ENCODE results near the gene PTPN6.
A peak's percentile ranks its signal among the peaks of the same experiment; 100 is the strongest.

The PTPN6 gene

DNA sequence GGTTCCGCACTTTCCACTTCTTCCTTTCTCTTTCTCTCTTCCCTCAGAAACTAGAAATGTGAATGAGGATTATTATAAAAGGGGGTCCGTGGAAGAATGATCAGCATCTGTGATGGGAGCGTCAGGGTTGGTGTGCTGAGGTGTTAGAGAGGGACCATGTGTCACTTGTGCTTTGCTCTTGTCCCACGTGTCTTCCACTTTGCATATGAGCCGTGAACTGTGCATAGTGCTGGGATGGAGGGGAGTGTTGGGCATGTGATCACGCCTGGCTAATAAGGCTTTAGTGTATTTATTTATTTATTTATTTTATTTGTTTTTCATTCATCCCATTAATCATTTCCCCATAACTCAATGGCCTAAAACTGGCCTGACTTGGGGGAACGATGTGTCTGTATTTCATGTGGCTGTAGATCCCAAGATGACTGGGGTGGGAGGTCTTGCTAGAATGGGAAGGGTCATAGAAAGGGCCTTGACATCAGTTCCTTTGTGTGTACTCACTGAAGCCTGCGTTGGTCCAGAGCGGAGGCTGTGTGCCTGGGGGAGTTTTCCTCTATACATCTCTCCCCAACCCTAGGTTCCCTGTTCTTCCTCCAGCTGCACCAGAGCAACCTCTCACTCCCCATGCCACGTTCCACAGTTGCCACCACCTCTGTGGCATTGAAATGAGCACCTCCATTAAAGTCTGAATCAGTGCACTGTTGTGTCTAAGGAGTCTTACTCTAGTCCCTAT lies 28.0 kb upstream of the PTPN6 start:
- Histone ChIP-seq H3K9me3 (ENCODE audit: control insufficient read depth in 1 of 2, low read length in 2 of 2) (no peaks in the 10 kb centered on the region), H3K36me3 (ENCODE audit: control insufficient read depth in 1 of 2, insufficient read depth in 2 of 2, low read length in 2 of 2) (peaks cover 0 to 5% of the 10 kb centered on the region in 2 donors), H3K27ac (ENCODE audit: low read depth, low read length) (no peak overlapping the region), H3K27me3 (ENCODE audit: control insufficient read depth in 1 of 2, insufficient read depth in 2 of 2, low read length in 2 of 2) (no peaks in the 10 kb centered on the region), H3K4me3 (ENCODE audit: low read depth in 1 of 2, low read length in 2 of 2) (peak overlapping the region in 1 of 2 donors; percentile 5), H3K4me1 (ENCODE audit: control insufficient read depth in 1 of 2, insufficient read depth in 2 of 2, low read length in 2 of 2) (peaks cover 28 to 35% of the 10 kb centered on the region in 2 donors), H3K9ac (ENCODE audit: low read depth in 1 of 2, low read length in 2 of 2) (no peak overlapping the region)

- Histone ChIP-seq H3K27me3 (ENCODE audit: control insufficient read depth in 1 of 2, insufficient read depth in 2 of 2, low read length in 2 of 2) (no peaks in the 10 kb centered on the region), H3K9ac (ENCODE audit: low read depth in 1 of 2, low read length in 2 of 2) (peak overlapping the region in 1 of 2 donors; percentile 78), H3K9me3 (ENCODE audit: control insufficient read depth in 1 of 2, low read length in 2 of 2) (no peaks in the 10 kb centered on the region), H3K4me3 (ENCODE audit: low read depth in 1 of 2, low read length in 2 of 2) (no peak overlapping the region), H3K36me3 (ENCODE audit: control insufficient read depth in 1 of 2, insufficient read depth in 2 of 2, low read length in 2 of 2) (peaks cover 0 to 5% of the 10 kb centered on the region in 2 donors), H3K4me1 (ENCODE audit: control insufficient read depth in 1 of 2, insufficient read depth in 2 of 2, low read length in 2 of 2) (peaks cover 30 to 37% of the 10 kb centered on the region in 2 donors), H3K27ac (ENCODE audit: low read depth, low read length) (no peak overlapping the region)
These were observed 27.3 kb upstream of the PTPN6 start for GRCh38 chr12:6923851-6924250.

DNA sequence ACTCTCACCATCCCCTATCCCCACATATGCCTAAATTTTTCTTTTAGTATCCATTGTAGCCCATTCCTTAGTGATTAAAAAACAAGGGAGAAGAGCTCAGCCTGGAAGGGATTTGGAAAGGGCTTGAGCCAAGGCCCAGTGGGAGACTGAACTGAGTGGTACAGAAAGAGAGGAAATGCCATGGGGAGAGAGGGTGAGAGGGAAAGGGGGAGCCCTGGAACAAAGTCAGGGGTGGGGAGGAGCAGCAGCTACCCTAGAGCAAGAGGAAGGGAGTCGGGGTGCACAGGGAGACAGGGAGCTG lies 26.0 kb upstream of the PTPN6 start:
- Histone ChIP-seq H3K27me3 (ENCODE audit: control insufficient read depth in 1 of 2, insufficient read depth in 2 of 2, low read length in 2 of 2) (no peaks in the 10 kb centered on the region), H3K9ac (ENCODE audit: low read depth in 1 of 2, low read length in 2 of 2) (peak overlapping the region; percentile 55 to 78)

DNA sequence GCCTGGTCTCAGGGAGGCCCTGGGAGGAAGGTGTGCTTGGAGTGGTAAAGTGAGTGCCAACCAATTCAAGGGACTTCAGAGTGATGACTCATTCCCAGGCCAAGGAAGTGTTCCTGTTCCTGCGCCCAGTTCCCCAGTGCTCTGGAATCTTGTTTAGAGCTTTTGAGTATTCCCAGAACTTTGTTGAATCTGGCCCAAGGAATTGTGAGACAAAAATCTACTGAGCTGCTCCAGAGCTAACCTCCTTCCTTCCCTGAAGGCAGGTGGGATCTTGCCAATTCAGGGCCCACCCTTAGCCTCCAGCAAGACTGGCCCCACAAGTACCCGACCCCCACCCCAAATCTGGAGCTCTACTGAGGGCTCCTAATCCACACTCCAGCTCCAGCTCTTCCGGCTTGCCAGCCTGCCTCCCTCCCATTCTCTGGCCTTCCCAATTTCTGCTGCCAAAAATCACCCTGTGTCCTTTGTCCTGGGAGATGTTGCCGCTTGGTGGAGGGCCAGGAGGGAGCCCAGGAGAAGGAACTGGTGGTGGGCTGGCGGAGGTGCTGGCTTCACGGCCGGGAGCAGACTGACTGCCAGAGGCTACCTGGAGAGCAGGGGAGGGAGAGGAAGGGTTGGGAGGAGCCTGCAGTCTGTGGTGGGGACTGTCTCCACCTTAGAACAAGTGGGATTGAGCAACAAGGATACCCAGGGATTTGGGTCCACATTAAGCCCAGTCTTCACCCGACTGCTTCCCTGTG lies 25.4 kb upstream of the PTPN6 start:
- Histone ChIP-seq H3K27me3 (ENCODE audit: control insufficient read depth in 1 of 2, insufficient read depth in 2 of 2, low read length in 2 of 2) (no peaks in the 10 kb centered on the region), H3K4me3 (ENCODE audit: low read depth in 1 of 2, low read length in 2 of 2) (peak overlapping the region; percentile 46 to 52), H3K9ac (ENCODE audit: low read depth in 1 of 2, low read length in 2 of 2) (peak overlapping the region; percentile 55 to 78), H3K9me3 (ENCODE audit: control insufficient read depth in 1 of 2, low read length in 2 of 2) (no peaks in the 10 kb centered on the region), H3K4me1 (ENCODE audit: control insufficient read depth in 1 of 2, insufficient read depth in 2 of 2, low read length in 2 of 2) (peaks cover 45 to 53% of the 10 kb centered on the region in 2 donors), H3K36me3 (ENCODE audit: control insufficient read depth in 1 of 2, insufficient read depth in 2 of 2, low read length in 2 of 2) (no peaks in the 10 kb centered on the region), H3K27ac (ENCODE audit: low read depth, low read length) (peak overlapping the region; percentile 77)

More for the DNA sequence above, 26.0 kb upstream of the PTPN6 start:
- H3K36me3 ChIP-seq (ENCODE audit: control insufficient read depth in 1 of 2, insufficient read depth in 2 of 2, low read length in 2 of 2) = no peaks in the 10 kb centered on the region
- peak overlapping the region; percentile 77 for H3K27ac ChIP-seq (ENCODE audit: low read depth, low read length)
- peak overlapping the region in 1 of 2 donors; percentile 46 for H3K4me3 ChIP-seq (ENCODE audit: low read depth in 1 of 2, low read length in 2 of 2)
- no peaks in the 10 kb centered on the region for H3K9me3 ChIP-seq (ENCODE audit: control insufficient read depth in 1 of 2, low read length in 2 of 2)
- peaks cover 43 to 51% of the 10 kb centered on the region in 2 donors for H3K4me1 ChIP-seq (ENCODE audit: control insufficient read depth in 1 of 2, insufficient read depth in 2 of 2, low read length in 2 of 2)

DNA sequence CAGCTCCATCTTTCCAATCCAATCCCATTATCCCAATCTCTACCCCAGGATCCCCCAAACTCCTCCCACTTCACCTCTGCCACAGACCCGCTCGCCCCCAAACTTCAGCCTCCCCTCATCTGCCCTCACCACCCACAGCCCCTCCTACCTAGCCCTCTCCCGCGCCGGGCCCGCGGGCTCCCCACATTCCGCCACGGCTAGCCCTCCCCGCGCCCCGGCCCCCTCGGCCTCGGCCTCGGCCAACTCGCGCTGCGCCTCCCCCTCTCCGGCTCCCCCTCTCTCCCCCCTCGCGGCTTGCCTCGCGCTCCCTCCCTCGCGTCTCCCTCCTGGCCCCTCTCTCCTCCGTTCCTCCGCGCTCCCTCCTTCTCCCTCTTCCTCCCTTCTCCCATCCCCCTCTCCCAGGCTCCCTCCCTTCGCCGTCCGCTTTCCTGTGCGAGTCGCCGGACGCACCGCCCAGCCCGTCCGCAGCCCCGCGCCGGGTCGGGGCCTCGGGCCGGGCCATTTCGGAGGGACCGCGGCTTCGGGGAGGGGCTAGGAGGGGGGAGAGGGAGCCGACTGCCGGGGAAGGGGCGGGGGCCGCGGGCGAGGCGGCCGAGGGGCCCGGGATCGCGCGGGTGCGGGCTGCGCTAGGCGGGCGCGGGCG lies 23.7 kb upstream of the PTPN6 start, which contains the start of gene ATN1:
Gene ATN1, plus strand, starts transcription at position 581 of the 643 bp plus-strand sequence. CDS start 6,043 bp downstream, outside the sequence.
- Histone ChIP-seq H3K4me3 (ENCODE audit: low read depth in 1 of 2, low read length in 2 of 2) (peak within 1 kb of the TSS; percentile 85 to 89), H3K36me3 (ENCODE audit: control insufficient read depth in 1 of 2, insufficient read depth in 2 of 2, low read length in 2 of 2) (no peaks in the 10 kb centered on the region), H3K9me3 (ENCODE audit: control insufficient read depth in 1 of 2, low read length in 2 of 2) (no peaks in the 10 kb centered on the region), H3K9ac (ENCODE audit: low read depth in 1 of 2, low read length in 2 of 2) (peak within 1 kb of the TSS; percentile 77 to 90), H3K4me1 (ENCODE audit: control insufficient read depth in 1 of 2, insufficient read depth in 2 of 2, low read length in 2 of 2) (peaks cover 49 to 59% of the 10 kb centered on the region in 2 donors), H3K27ac (ENCODE audit: low read depth, low read length) (peak within 1 kb of the TSS; percentile 86), H3K27me3 (ENCODE audit: control insufficient read depth in 1 of 2, insufficient read depth in 2 of 2, low read length in 2 of 2) (no peaks in the 10 kb centered on the region)

- Histone ChIP-seq H3K4me1 (ENCODE audit: control insufficient read depth in 1 of 2, insufficient read depth in 2 of 2, low read length in 2 of 2) (peaks cover 49 to 59% of the 10 kb centered on the region in 2 donors), H3K36me3 (ENCODE audit: control insufficient read depth in 1 of 2, insufficient read depth in 2 of 2, low read length in 2 of 2) (peaks cover 0 to 2% of the 10 kb centered on the region in 2 donors), H3K27ac (ENCODE audit: low read depth, low read length) (peak overlapping the region; percentile 79), H3K27me3 (ENCODE audit: control insufficient read depth in 1 of 2, insufficient read depth in 2 of 2, low read length in 2 of 2) (no peaks in the 10 kb centered on the region), H3K4me3 (ENCODE audit: low read depth in 1 of 2, low read length in 2 of 2) (peak overlapping the region; percentile 85 to 89), H3K9me3 (ENCODE audit: control insufficient read depth in 1 of 2, low read length in 2 of 2) (no peaks in the 10 kb centered on the region), H3K9ac (ENCODE audit: low read depth in 1 of 2, low read length in 2 of 2) (peak overlapping the region; percentile 68 to 90)
These were observed 23.0 kb upstream of the PTPN6 start for GRCh38 chr12:6928022-6928702.

GRCh38 chr12:6928703-6929407 lies 22.3 kb upstream of the PTPN6 start:
- peaks cover 49 to 62% of the 10 kb centered on the region in 2 donors for H3K4me1 ChIP-seq (ENCODE audit: control insufficient read depth in 1 of 2, insufficient read depth in 2 of 2, low read length in 2 of 2)
- no peaks in the 10 kb centered on the region for H3K27me3 ChIP-seq (ENCODE audit: control insufficient read depth in 1 of 2, insufficient read depth in 2 of 2, low read length in 2 of 2)
- H3K27ac ChIP-seq (ENCODE audit: low read depth, low read length) = peak overlapping the region; percentile 79
- peak overlapping the region; percentile 68 to 90 for H3K9ac ChIP-seq (ENCODE audit: low read depth in 1 of 2, low read length in 2 of 2)
- H3K36me3 ChIP-seq (ENCODE audit: control insufficient read depth in 1 of 2, insufficient read depth in 2 of 2, low read length in 2 of 2) = peaks cover 0 to 9% of the 10 kb centered on the region in 2 donors
- H3K4me3 ChIP-seq (ENCODE audit: low read depth in 1 of 2, low read length in 2 of 2) = peak overlapping the region; percentile 85 to 89
- no peaks in the 10 kb centered on the region for H3K9me3 ChIP-seq (ENCODE audit: control insufficient read depth in 1 of 2, low read length in 2 of 2)

DNA sequence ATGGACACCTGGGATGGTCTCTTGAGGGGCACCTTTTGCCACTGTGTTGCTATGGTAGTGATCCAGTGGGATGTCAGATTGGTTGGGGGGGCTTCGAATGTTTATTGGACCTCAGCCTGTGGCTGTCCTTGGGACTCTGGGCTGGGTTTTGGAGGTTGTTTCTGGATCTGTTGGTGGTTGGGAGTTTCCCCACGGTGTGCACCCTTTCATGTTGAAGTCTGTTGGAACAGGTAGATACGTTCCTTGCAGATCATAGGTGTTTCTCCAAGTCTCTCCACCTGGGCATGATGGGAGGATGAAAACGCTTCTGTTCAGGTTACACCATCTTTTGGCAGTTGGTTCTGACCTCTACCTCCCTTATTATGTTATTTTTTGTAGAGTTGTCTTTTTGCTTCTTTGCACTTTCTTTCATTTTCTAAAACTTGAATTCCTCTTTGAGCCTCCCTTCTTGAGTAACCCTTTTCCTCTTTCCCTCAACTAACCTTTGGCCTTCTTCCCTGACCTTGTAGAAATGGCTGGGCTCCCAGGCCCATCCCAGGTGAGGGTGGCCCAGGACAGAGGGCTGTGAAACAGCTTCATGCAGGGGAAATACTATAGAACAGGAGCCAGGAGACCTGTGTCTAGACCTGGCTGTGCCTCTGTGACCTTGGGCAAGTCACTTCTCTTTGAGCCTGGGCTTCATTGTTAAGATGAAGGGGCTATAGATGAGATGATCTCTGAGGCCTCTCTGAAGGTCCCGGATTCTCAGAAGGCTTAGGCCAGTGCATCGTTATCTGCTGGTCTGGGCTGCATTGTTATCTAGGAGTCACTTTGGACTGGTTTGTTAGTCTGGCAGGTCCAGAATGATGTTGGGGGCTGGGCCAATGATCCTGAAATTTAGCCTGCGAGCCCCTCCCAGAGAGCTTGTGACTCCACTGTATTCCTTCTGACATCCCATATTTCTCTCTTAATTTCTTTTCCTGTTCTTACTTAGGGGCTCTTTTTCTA lies 21.4 kb upstream of the PTPN6 start:
- H3K36me3 ChIP-seq (ENCODE audit: control insufficient read depth in 1 of 2, insufficient read depth in 2 of 2, low read length in 2 of 2) = peaks cover 5 to 18% of the 10 kb centered on the region in 2 donors
- H3K4me3 ChIP-seq (ENCODE audit: low read depth in 1 of 2, low read length in 2 of 2) = peak overlapping the region; percentile 85 to 89
- no peaks in the 10 kb centered on the region for H3K9me3 ChIP-seq (ENCODE audit: control insufficient read depth in 1 of 2, low read length in 2 of 2)
- H3K27me3 ChIP-seq (ENCODE audit: control insufficient read depth in 1 of 2, insufficient read depth in 2 of 2, low read length in 2 of 2) = no peaks in the 10 kb centered on the region
- H3K4me1 ChIP-seq (ENCODE audit: control insufficient read depth in 1 of 2, insufficient read depth in 2 of 2, low read length in 2 of 2) = peaks cover 44 to 53% of the 10 kb centered on the region in 2 donors
- peak overlapping the region; percentile 68 to 90 for H3K9ac ChIP-seq (ENCODE audit: low read depth in 1 of 2, low read length in 2 of 2)
- H3K27ac ChIP-seq (ENCODE audit: low read depth, low read length) = peak overlapping the region; percentile 26

All from duodenal mucosa (tissue), 2 donors.